GM21423 (cell line): ENCODE results near the gene ADGRF4.
"Not testable (repeated sequence)": the region's sequence is repeated elsewhere in the genome, so short reads cannot be mapped to it uniquely, and the experiment has no call there.

Source experiments
- ATAC-seq: cut with Tn5 transposase; IDR thresholded peaks from one replicate; pipeline ENCODE4 v1.9.1; 2021; ENCODE audit warnings: mild to moderate bottlenecking, moderate library complexity; ENCODE audit not compliant: unreplicated experiment

The ADGRF4 gene

DNA sequence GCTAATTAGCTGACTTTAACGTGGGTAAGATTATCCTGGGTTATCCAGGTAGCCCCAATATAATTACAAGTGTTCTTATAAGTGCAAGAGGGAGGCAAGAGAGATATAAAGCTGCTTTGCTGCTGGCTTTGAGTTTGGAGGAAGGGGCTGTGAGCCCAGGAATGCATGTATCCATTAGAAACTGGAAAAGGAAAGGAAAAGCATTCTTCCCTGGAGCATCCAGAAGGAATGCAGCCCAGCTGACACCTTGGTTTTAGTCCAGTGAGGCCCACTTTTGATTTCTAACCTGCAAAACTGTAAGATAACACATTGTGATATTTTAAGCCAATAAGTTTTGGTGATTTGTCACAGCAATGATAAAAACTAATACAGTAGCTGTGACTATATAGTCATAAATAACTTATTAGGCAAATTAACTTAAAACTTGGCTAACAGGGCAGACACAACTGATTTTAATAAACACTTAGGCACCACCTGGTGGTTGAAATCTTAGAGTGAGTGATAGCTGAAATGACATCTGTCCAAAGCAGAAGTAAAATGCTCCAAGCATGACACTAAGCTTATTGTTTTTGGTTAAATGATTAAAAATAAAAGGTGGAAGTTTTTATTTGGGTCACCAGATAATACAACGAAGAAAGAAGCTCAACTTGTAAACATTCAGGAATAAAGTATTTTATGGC lies 35.6 kb downstream of the ADGRF4 start:
- ATAC-seq = peak; percentile 76

DNA sequence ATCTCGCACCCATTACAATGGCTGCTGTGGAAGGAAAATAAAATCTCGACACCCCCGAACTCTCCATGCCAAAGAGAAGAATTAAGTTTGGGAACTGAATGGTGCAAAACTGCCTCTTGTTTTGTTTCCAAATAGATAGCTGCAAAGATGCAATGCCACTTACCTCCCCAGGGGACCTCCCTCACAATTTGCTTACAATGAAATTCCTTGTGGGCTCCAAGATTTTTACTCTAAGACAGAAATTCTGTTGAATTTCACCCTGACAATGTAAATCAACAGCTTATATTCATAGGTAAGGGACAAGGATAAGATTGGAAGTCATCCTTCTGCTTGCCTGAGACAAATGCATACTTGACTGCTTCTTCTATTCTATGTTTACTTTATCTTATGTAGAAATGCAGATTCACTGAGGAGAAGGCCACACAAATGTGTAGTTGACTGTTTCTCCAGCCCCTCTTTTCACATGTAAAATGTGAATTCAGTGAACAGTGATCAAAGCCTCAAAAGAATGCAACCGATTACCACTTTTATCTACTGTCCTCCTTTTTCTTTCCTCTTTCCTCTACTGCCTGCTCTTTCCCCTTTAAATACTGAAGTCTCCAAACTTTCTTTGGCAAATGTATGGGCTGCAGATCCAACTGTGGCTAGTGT lies 36.6 kb downstream of the ADGRF4 start:
- no peak for ATAC-seq

DNA sequence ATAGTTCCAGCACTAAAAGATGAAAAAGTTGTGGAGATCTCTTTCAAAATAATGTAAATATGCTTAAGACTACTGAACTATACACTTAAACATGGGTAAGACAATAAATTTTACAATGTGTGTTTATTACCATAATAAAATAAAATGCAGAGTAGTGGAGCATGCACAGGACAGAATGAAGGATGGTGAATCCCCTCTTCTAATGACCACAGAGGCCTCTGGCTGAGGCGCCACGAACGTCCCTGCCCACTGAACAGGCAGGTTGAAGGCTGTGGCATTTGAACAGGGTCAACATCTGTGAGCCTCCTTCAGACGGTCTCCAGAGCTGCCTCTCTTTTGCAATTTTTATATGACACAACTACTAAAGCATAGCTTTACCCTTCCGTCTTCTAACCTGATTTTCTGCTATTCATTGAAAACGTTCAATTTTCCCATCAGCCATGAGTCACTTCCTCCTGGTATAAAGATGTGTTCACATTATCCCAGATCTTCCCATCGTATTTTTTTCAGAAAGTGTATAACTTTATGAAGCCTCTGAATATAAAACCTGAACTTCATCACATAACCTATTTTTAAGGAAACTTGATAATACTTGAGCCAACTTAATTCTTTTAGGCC lies 37.8 kb downstream of the ADGRF4 start:
- ATAC-seq = no peak

DNA sequence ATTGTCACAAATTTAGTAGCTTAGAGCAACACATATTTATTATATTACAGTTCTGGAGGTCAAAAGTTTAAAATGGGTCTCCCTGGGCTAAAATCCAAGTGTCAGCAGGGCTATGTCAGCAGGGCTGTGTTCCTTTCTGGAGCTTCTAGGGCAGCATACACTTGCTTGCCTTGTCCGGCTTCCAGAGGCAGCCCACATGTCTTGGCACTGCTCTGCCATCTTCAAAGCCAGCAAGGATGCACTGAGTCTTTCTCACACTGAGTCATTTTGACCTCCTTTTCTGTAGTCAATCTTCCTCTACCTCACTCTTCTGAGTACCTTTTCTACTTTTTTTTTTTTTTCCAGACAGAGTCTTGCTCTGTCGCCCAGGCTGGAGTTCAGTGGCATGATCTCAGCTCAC lies 39.0 kb downstream of the ADGRF4 start:
- no peak for ATAC-seq

DNA sequence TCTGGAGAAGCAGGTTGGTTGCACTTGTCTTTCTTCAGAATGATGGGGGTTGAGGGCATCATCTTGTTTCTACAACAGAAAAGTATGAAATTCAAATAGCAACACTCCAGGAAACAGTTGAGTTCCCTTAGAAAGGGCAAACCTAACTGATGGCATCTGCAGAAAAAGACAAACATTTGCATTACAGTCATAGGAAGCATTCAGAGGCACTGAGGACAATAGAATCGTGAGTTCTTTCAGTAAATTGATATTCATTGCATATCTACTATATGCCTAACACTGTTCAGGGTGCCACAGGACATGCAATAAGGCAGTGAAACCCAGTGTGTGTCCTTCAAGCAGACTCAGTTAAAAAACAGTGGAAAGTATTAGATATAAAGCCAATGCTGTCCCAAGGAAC lies 42.3 kb downstream of the ADGRF4 start:
- ATAC-seq = no peak

DNA sequence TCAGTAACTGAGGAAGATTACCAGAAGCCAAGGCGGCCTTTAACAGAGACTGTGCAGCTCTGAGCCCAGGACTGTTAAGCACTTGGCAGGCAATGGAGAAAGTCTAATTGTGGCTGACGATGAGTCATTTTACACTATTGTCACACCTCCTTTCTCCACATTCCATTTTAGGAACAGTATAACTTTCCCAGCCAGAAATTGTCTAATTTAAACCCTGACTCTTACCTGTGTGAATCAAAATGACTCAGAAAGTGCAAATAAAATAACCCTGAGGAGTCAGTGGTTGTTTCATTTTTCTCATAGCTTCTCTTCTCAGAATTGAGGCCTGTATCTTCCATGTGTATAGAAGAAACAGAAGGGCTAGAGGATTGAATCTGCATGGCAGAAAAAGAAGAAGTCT lies 43.4 kb downstream of the ADGRF4 start:
- peak; percentile 55 for ATAC-seq

DNA sequence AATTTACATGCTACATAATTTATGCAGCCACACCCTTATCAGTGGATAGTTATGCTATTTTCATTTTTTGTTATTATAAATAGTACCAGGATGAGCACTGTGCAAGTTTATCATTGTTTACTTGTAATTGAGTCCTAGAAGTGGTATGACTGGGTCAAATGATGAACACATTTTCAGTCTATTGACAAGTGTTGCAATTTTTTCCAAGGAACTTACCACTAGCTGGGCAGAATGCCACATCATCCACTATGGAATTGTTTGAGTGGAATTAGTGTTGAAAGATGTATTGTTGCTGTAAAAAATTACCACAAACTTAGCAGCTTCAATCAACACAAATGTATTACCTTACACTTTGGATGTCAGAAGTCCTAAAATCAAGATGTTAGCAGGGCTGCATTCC lies 45.4 kb downstream of the ADGRF4 start:
- ATAC-seq = no peak

DNA sequence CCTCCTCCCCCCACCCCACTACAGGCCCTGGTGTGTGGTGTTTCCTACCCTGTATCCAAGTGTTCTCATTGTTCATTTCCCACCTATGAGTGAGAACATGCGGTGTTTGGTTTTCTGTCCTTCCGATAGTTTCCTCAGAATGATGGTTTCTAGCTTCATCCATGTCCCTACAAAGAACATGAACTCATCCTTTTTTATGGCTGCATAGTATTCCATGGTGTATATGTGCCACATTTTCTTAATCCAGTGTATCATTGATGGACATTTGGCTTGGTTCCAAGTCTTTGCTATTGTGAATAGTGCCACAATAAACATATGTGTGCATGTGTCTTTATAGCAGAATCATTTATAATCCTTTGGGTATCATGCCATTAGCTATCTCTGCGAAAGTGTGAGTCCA lies 46.9 kb downstream of the ADGRF4 start:
- ATAC-seq = not testable (repeated sequence)

DNA sequence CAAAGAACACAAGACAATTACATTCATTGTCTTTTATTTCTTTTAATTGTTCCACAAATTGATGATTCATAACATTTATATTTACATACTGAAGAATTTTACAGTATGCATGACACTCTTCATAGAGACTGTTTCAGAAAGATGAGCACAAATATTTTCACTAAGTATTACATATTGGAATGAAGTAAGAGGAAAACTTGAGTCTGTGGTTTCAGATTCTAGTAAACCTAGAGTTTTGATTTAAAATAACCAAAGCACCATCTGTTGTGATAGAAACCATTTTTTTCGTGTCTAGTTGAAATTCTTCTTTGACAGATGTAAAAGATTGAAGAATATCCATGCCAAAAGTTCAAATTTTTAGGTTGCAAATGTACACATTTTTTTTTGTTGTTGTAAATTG lies 51.4 kb downstream of the ADGRF4 start:
- ATAC-seq = no peak

DNA sequence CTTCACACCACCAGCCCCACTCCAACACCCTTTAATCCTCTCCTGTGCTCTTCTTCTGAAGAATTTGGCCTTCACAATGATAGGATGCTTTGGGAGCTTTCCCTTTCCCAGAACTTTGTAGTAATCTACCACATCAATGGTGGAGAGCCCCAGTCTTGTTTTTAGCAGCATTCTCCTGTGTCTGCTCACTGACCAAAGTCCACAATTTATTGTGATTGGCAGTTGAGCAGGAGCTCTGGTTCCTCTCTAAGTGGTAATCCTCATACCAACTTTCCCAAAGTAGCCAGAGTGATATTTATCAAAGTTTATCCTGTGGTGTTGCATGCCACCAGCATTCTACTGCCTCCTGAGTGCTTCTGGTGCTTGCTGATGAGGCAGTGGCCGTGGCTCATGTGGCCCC lies 54.4 kb downstream of the ADGRF4 start:
- no peak for ATAC-seq

DNA sequence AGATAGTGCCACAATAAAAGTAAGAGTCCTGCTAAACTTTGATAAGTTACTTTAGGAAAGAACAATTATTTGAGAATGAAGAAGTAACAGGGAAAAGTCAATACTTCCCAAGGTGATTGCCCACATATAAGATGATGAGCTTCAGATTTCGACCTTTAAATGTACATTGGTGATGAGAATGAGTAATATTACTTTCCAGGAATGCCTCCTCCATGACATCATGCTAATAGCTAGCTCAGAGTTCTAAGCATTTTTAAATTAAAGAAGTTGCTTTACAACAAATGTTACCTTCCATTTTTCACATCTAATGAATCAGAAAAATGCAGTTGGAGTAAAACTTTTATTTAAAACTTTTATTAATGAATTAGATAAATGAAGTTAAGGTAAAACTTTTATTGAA lies 61.0 kb downstream of the ADGRF4 start:
- no peak for ATAC-seq

DNA sequence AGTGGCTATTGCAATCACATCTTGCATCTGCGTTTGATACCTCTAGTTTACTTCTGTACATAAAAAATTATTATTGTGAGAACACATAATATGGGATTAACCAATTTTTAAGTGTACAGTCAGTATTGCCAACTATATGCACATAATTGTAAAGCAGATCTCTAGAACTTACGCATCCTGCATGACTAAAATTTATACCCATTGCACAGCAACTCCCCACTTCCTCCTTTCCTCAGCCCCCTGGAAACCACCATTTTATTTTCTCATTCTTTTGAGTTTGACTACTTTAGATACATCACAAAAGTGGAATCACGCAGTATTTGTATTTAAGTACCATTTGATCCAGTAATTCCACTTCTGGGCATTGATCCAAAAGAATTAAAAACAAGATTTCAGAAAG lies 64.1 kb downstream of the ADGRF4 start:
- no peak for ATAC-seq

DNA sequence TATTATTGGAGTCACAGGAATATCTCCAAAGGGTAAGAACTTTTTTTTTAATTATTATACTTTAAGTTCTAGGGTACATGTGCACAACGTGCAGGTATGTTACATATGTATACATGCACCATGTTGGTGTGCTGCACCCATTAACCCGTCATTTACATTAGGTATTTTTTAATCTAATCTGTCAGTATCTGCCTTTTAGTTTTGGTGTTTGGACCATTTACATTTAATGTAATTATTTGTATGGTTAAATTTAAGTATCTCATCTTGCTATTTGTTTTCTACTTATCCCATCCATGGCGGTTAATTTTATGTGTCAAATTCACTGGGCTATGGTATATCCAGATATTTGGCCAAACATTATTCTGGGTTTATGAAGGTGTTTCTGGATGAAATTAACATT lies 68.1 kb downstream of the ADGRF4 start:
- no peak for ATAC-seq

DNA sequence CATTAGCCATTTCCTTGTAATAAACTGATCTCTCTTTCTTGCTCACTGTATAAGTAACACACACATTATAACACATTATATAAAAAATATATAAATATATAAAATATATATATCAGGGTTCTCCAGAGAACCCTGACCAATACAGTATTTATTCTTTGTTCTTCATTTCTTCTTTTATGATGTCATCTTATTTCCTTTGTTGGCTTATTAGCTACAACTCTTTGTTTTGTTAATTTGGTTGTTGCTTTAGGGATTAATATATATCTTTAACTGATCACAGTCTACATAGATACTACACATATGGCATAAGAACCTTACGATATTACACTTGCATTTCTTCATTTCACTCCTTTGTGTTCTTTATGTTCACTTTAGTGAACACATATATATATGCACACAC lies 68.7 kb downstream of the ADGRF4 start:
- ATAC-seq = no peak

DNA sequence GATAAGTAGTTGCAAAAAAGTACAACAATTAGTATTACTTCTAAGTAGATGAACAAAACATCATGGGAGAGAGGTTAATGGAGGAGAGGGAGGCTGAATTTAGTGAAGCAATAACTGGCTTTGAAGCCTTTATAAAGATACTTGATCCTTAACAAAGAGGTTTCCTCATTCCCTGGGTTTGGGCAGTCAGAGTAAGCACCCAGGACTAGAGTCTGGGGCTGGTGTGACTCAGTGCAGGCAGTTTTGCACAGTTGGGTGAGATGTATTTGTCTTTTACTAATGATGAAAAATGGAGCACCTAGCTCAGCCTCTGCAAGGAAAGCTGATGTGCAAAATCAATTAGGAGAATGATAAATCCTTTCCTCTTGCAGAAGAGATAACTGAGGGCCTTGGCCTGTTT lies 71.6 kb downstream of the ADGRF4 start:
- ATAC-seq = no peak
